K562 (cell line): ENCODE measurements around the gene WDR1. TPM values are rescaled to one million over a fixed set of nuclear protein-coding genes. Genes with fewer than 3 reads are reported as not detected.

Experiments used
- ATAC-seq: fragments of 200-7000 bp; cut with Tn5 transposase; 3 replicates; pipeline ENCODE4 v1.9.1; 2020; ENCODE audit warnings: moderate library complexity
- BruUV-seq: library from RNA; stranded (reverse); fragments of 400-500 nt; replicated peaks from 2 replicates; lab custom pipeline; 2021; lab: Mats Ljungman, UMichigan
- CTCF ChIA-PET: fragments of 300-600 bp; formaldehyde crosslinking; extraction: SDS; loops from one replicate; lab custom pipeline; 2021; ENCODE audit warnings: low intra/inter-chr PET ratio; lab: Yijun Ruan, JAX
- POLR2A ChIA-PET: fragments of 300-600, 350-650 bp; sonication (Branson Sonifier 250); formaldehyde crosslinking; extraction: SDS; loops from one replicate; lab custom pipeline; 2021; ENCODE audit warnings: antibody characterized with exemption, inconsistent platforms; lab: Yijun Ruan, JAX
- DNase-seq, 4 experiments: peaks; one replicate each; pipeline versions ENCODE4 v3.0.0 to v3.0.0-alpha.2; 2011 to 2018; ENCODE audit warnings: low spot score in 3 of 4, mixed read lengths in 3 of 4; ENCODE audit errors: extremely low read depth in 1 of 4
- FAIRE-seq: peaks from 2 replicates; lab custom pipeline; 2011; peaks lifted over from hg19 to GRCh38; lab: Jason Lieb, UNC
- H2AFZ ChIP-seq: 2 replicates; pipeline ENCODE4 v1.6.0; 2011; ENCODE audit warnings: low read depth, low read length, control low read depth, inconsistent platforms
- H3K27ac ChIP-seq: fragments of 200-600 bp; 3 replicates; pipeline ENCODE4 v1.8.0; 2011; ENCODE audit warnings: low read depth, mild to moderate bottlenecking, control low read depth, inconsistent platforms, low read length, moderate library complexity, mixed read lengths; ENCODE audit errors: extremely low read depth
- H3K27me3 ChIP-seq, 2 experiments: fragments of 300-600 bp in 1 of 2; 2 replicates in 1 of 2; 3 replicates in 1 of 2; pipeline versions ENCODE4 v1.6.0 to v1.8.0; 2011; ENCODE audit warnings: inconsistent platforms in 2 of 2, low read length in 2 of 2, mild to moderate bottlenecking in 1 of 2, mixed read lengths in 1 of 2, moderate library complexity in 1 of 2; ENCODE audit not compliant: control insufficient read depth in 2 of 2, insufficient read depth in 2 of 2
- H3K36me3 ChIP-seq: fragments of 300-600 bp; 3 replicates; pipeline ENCODE4 v1.8.0; 2011; ENCODE audit warnings: mild to moderate bottlenecking, low read length, inconsistent platforms; ENCODE audit not compliant: control insufficient read depth, insufficient read depth
- H3K4me1 ChIP-seq, 2 experiments: fragments of 200-600 bp in 1 of 2; replicated peaks in 1 of 2; 2 replicates in 1 of 2; 3 replicates in 1 of 2; pipeline versions ENCODE4 v1.5.1 to v1.8.0; 2011; ENCODE audit warnings: inconsistent platforms in 2 of 2, low read length in 2 of 2, mild to moderate bottlenecking in 1 of 2, mixed read lengths in 1 of 2, moderate library complexity in 1 of 2; ENCODE audit not compliant: control insufficient read depth in 2 of 2, insufficient read depth in 2 of 2
- H3K4me2 ChIP-seq: 2 replicates; pipeline ENCODE4 v1.6.1; 2011; ENCODE audit warnings: low read length, control low read depth, inconsistent platforms, mixed read lengths; ENCODE audit not compliant: insufficient read depth
- H3K4me3 ChIP-seq: fragments of 200-600 bp; sonication (generic), shearing (Covaris generic); 2 replicates; pipeline ENCODE4 v1.5.1; 2016; ENCODE audit warnings: control low read depth, inconsistent platforms
- H3K79me2 ChIP-seq: fragments of 200-600 bp; 3 replicates; pipeline ENCODE4 v1.8.0; 2011; ENCODE audit warnings: low read length, inconsistent platforms; ENCODE audit not compliant: control insufficient read depth, insufficient read depth
- H3K9ac ChIP-seq, 2 experiments: 2 replicates each; pipeline versions ENCODE4 v1.6.0 to v1.6.1; 2011; ENCODE audit warnings: low read depth in 2 of 2, low read length in 2 of 2, control low read depth in 1 of 2, inconsistent platforms in 1 of 2, mild to moderate bottlenecking in 1 of 2, mixed read lengths in 1 of 2; ENCODE audit not compliant: insufficient read depth in 1 of 2
- H3K9me1 ChIP-seq: one replicate; pipeline ENCODE4 v1.6.0; 2011; ENCODE audit warnings: inconsistent platforms, mild to moderate bottlenecking, low read length, moderate library complexity; ENCODE audit not compliant: control insufficient read depth, insufficient read depth
- H3K9me3 ChIP-seq: replicated peaks from 2 replicates; pipeline ENCODE4 v1.5.1; 2011; ENCODE audit warnings: low read depth, low read length, inconsistent platforms; ENCODE audit not compliant: control insufficient read depth, insufficient read depth
- H4K20me1 ChIP-seq: replicated peaks from 2 replicates; pipeline ENCODE4 v1.6.1; 2011; ENCODE audit warnings: low read length, inconsistent platforms, mixed read lengths; ENCODE audit not compliant: control insufficient read depth, insufficient read depth
- CTCF ChIP-seq, 3 experiments: IDR thresholded peaks in 2 of 3; conservative IDR thresholded peaks in 1 of 3; 2 replicates each; pipeline ENCODE4 v1.5.1; 2011 to 2012; ENCODE audit warnings: low read length in 3 of 3, mild to moderate bottlenecking in 3 of 3, control low read depth in 2 of 3, improper control_type of control experiment in 1 of 3, inconsistent platforms in 1 of 3, low read depth in 1 of 3, mixed read lengths in 1 of 3, moderate library complexity in 1 of 3; ENCODE audit not compliant: insufficient read depth in 2 of 3
- NCOA2 ChIP-seq, 2 experiments: fragments of 450-650 bp; IDR thresholded peaks; 2 replicates each; pipeline ENCODE4 v1.6.1; 2018; ENCODE audit warnings: mild to moderate bottlenecking in 2 of 2, moderate library complexity in 1 of 2; ENCODE audit not compliant: partially characterized antibody in 2 of 2
- TAF9B ChIP-seq: fragments of 450-650 bp; IDR thresholded peaks from 2 replicates; pipeline ENCODE4 v1.6.1; 2018; ENCODE audit warnings: mild to moderate bottlenecking; ENCODE audit not compliant: partially characterized antibody
- ZMIZ1 ChIP-seq, 2 experiments: fragments of 150-350 bp in 1 of 2; IDR thresholded peaks; 2 replicates each; pipeline ENCODE4 v1.6.1; 2012 to 2016; ENCODE audit warnings: low read depth in 2 of 2, low read length in 2 of 2, mild to moderate bottlenecking in 1 of 2, moderate library complexity in 1 of 2
- ZNF232 ChIP-seq: sonication (generic); formaldehyde crosslinking; IDR thresholded peaks from 2 replicates; pipeline ENCODE4 v1.8.0; 2022; ENCODE audit warnings: mild to moderate bottlenecking, missing genetic modification reagents
- ZNF408 ChIP-seq: fragments of 250-450 bp; sonication (Bioruptor Pico); IDR thresholded peaks from 2 replicates; pipeline ENCODE4 v1.4.0; 2020; ENCODE audit warnings: low read depth, mild to moderate bottlenecking, moderate library complexity
- WGBS: fragments of 100-300 bp; shearing (Covaris generic); methylation state at CpG from one replicate; pipeline ENCODE4 v1.1.6; 2016; ENCODE audit warnings: low coverage, mixed read lengths; ENCODE audit not compliant: insufficient coverage; ENCODE audit errors: missing lambda C conversion rate; 5-methylcytosine and 5-hydroxymethylcytosine counted together
- in situ Hi-C: fragments of 300-500 bp; cut with MboI; formaldehyde crosslinking; loops from 4 replicates; pipeline ENCODE4 v1.15.0; 2018; ENCODE audit warnings: inconsistent platforms, mixed read lengths
- intact Hi-C: fragments of 100-400 bp; cut with micrococcal nuclease; formaldehyde crosslinking; loops from 2 replicates; pipeline ENCODE4 v1.14.2; 2022
- polyA plus RNA-seq, 8 experiments: library from polyadenylated mRNA; depleted of rRNA in 4 of 8; stranded (reverse) in 5 of 8; unstranded in 3 of 8; fragments of >200 nt; fragmentation: Nextera tagmentation in 2 of 8; fragmentation: Illumina TruSeq in 1 of 8; extraction: Ambion mirVana in 2 of 8; extraction: Trizol in 1 of 8; gene quantifications; 2 replicates each; pipeline versions ENCODE4 v1.2.1 to v1.2.3, GENCODE V29; 2011 to 2014; ENCODE audit warnings: inconsistent platforms in 1 of 8, missing spikeins in 1 of 8
- total RNA-seq, 7 experiments: library from RNA; depleted of rRNA in 6 of 7; stranded (reverse); fragments of >200 nt in 6 of 7; fragmentation: Illumina TruSeq in 2 of 7; extraction: Trizol in 2 of 7; gene quantifications; 2 replicates each; pipeline versions ENCODE4 v1.2.1 to v1.2.3, GENCODE V29; 2011 to 2021; ENCODE audit warnings: low replicate concordance in 1 of 7

Gene WDR1
- total and polyA plus RNA-seq, 9 of the 15 experiments (the other 6 are each of a cell fraction or from before 2014, with no cell fraction given) = 16.1 to 213 (median 125) TPM

GRCh38 chr4:10089346-10089745, 27.3 kb downstream of the WDR1 start:
- Histone ChIP-seq H3K4me2 (no peak overlapping the region), H3K79me2 (peaks cover 18% of the 10 kb centered on the region), H3K27ac (no peak overlapping the region), H3K27me3 (no peaks in the 10 kb centered on the region), H3K4me1 (peaks cover 0 to 9% of the 10 kb centered on the region in 2 experiments; a peak in 1 of 5 replicates), H4K20me1 (peaks cover 10% of the 10 kb centered on the region), H3K9me1 (no peaks in the 10 kb centered on the region), H3K36me3 (peaks cover 100% of the 10 kb centered on the region), H3K4me3 (no peak overlapping the region), H2AFZ (no peak overlapping the region), H3K9ac (no peak overlapping the region), H3K9me3 (no peaks in the 10 kb centered on the region)
- BruUV-seq = no TSS peak
- ChIA-PET CTCF (no interaction called here), POLR2A (interaction anchor here (0.8 to 2.2 kb wide), 5 partner anchors 11 to 32 kb away, joined by 3 to 14 read pairs (median 4); partner anchors contain the start of gene WDR1)
- in situ Hi-C loops = no loop called here
- no peak for TF ChIP-seq ZNF232 (CRISPR knock-in tag)
- TF ChIP-seq ZMIZ1 (IDR thresholded peaks at IDR 0.05; ENCODE audit: low read depth in 2 of 2, low read length in 2 of 2) = no peak
- no peak for TF ChIP-seq NCOA2 (IDR thresholded peaks at IDR 0.05; ENCODE audit: partially characterized antibody in 2 of 2)
- no peak for TF ChIP-seq ZNF408
- TF ChIP-seq CTCF (IDR thresholded peaks at IDR 0.05 in 2 of 3, conservative IDR thresholded peaks at IDR 0.05 in 1 of 3; ENCODE audit: insufficient read depth in 2 of 3, low read depth in 1 of 3, low read length in 3 of 3) = peak; percentile 2 to 39 (median 31); a peak in 2 of 6 replicates
- TF ChIP-seq TAF9B = no peak
- no peak for FAIRE-seq
- no peak for DNase-seq
- 94% methylated on average over 11 of the region's 11 CpGs for WGBS
- no peak for ATAC-seq
- intact Hi-C loops = no loop called here
